ENCODE results near the gene SYNDIG1.

SYNDIG1 gene

GRCh38 chr20:24685736-24686135 lies 216.3 kb downstream of the SYNDIG1 start:
- DNase-seq (ENCODE audit: low spot score), result no peak
- in situ Hi-C loops (cut with MboI; ENCODE audit: low sequenced_read_pairs, unreplicated experiment), result no loop called here
- TF ChIP-seq, protein P1, sequence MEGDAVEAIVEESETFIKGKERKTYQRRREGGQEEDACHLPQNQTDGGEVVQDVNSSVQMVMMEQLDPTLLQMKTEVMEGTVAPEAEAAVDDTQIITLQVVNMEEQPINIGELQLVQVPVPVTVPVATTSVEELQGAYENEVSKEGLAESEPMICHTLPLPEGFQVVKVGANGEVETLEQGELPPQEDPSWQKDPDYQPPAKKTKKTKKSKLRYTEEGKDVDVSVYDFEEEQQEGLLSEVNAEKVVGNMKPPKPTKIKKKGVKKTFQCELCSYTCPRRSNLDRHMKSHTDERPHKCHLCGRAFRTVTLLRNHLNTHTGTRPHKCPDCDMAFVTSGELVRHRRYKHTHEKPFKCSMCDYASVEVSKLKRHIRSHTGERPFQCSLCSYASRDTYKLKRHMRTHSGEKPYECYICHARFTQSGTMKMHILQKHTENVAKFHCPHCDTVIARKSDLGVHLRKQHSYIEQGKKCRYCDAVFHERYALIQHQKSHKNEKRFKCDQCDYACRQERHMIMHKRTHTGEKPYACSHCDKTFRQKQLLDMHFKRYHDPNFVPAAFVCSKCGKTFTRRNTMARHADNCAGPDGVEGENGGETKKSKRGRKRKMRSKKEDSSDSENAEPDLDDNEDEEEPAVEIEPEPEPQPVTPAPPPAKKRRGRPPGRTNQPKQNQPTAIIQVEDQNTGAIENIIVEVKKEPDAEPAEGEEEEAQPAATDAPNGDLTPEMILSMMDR (IDR thresholded peaks at IDR 0.05; ENCODE audit: borderline replicate concordance, control extremely low read depth, extremely low read depth, insufficient read depth, missing control alignments), result no peak

DNA sequence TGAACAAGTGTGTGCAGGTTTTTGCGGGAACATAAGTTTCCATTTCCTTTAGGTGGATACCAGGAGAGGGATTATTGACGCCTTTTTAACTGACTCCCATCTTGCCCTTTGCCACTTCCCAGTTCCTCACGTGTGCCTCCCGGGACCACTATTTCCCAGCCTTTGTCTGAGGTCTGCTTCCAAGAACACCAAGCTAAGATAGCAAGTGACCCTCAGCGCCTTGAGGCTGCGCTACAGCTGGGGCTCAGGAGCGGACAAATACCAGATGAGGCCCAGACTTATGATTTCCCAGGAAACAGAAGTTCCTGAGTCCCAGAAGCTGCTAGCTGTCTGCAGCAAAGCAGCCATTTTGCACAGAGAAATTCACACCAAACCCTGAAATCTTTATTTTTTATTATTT lies 216.7 kb downstream of the SYNDIG1 start:
- TF ChIP-seq, protein P1 (IDR thresholded peaks at IDR 0.05; ENCODE audit: borderline replicate concordance, control extremely low read depth, extremely low read depth, insufficient read depth, missing control alignments), result no peak

DNA sequence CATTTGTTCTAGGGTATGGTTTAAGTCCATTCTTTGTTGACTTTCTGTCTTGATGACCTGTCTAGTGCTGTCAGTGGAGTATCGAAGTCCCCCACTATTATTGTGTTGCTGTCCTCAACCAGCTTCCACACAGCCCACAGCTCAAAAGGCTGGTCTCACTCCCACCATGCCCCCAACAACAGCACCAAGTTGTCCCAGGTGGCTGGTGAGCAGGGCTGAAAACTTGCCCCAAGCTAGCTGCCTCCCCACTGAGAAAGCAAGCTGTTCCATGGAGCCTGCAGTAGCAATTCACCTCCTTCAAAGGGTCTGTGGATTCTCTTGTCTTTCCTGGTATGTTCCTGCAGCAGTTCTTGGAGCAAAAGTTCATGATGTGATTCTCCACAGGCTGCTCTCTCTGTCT lies 221.0 kb downstream of the SYNDIG1 start:
- TF ChIP-seq, protein P1 (IDR thresholded peaks at IDR 0.05; ENCODE audit: borderline replicate concordance, control extremely low read depth, extremely low read depth, insufficient read depth, missing control alignments), result no peak
- no peak for DNase-seq (ENCODE audit: low spot score)
- in situ Hi-C loops (cut with MboI; ENCODE audit: low sequenced_read_pairs, unreplicated experiment), result no loop called here

More for the DNA sequence above, 216.7 kb downstream of the SYNDIG1 start:
- in situ Hi-C loops (cut with MboI; ENCODE audit: low sequenced_read_pairs, unreplicated experiment), result no loop called here
- DNase-seq (ENCODE audit: low spot score), result no peak

GRCh38 chr20:24691901-24692351 lies 222.5 kb downstream of the SYNDIG1 start:
- TF ChIP-seq, protein P1 (IDR thresholded peaks at IDR 0.05; ENCODE audit: borderline replicate concordance, control extremely low read depth, extremely low read depth, insufficient read depth, missing control alignments), result no peak
- in situ Hi-C loops (cut with MboI; ENCODE audit: low sequenced_read_pairs, unreplicated experiment), result no loop called here
- DNase-seq (ENCODE audit: low spot score), result no peak

DNA sequence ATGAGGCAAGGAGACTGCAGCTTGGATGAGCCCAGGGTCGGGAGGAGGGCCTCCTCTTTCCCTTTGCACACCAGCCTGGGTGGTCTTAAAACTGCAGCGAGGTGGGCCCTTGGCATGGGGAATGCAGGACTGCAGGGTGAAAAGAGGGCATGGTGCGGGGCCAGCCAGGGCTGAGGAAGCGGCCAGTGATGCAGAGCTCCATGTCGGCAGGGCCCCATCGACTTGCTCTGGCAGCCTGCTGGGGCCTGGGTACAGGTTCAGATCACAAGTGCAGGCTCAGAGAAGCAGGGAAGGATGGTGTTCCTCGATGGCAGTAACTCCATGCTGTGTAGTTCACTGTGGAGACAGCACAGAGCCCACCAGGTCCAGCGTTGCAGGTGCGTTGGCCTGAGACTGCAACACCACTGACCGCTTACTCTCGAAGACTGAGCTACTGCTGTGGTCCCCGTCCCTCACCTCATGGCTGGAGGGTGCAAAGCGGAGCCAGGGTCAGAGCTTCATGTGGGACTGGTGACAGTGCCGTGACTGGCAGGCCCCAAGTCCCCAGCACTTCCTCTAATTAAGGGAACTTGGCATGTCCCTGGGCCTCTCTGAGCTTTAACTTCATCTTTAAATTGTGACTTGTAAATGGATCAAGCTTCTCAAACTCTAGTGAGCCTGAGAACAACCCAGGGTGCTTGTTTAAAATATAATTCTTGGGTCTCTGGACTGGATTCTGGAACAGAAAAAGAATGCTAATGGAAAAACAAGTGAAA lies 223.2 kb downstream of the SYNDIG1 start:
- DNase-seq (ENCODE audit: low spot score), result no peak
- TF ChIP-seq, protein P1 (IDR thresholded peaks at IDR 0.05; ENCODE audit: borderline replicate concordance, control extremely low read depth, extremely low read depth, insufficient read depth, missing control alignments), result no peak
- in situ Hi-C loops (cut with MboI; ENCODE audit: low sequenced_read_pairs, unreplicated experiment), result no loop called here

GRCh38 chr20:24693466-24694156 lies 224.2 kb downstream of the SYNDIG1 start:
- DNase-seq (ENCODE audit: low spot score), result no peak
- TF ChIP-seq, protein P1 (IDR thresholded peaks at IDR 0.05; ENCODE audit: borderline replicate concordance, control extremely low read depth, extremely low read depth, insufficient read depth, missing control alignments), result no peak
- in situ Hi-C loops (cut with MboI; ENCODE audit: low sequenced_read_pairs, unreplicated experiment), result no loop called here

All from GM13976 (cell line).